HCT116 (cell line): Measurements from ENCODE around the gene WEE1. TPM values are rescaled to one million over a fixed set of nuclear protein-coding genes. Genes with fewer than 3 reads are reported as not detected.

ENCODE experiments used
- ATAC-seq: fragments of 200-7000 bp; cut with Tn5 transposase; 2 replicates; pipeline ENCODE4 v1.9.1; 2020; ENCODE audit warnings: mild to moderate bottlenecking, moderate library complexity
- BruUV-seq: library from RNA; stranded (reverse); fragments of 400-500 nt; replicated peaks from 2 replicates; lab custom pipeline; 2021; lab: Mats Ljungman, UMichigan
- CTCF ChIA-PET: fragments of 300-600 bp; sonication (Branson Sonifier 250); formaldehyde crosslinking; loops from one replicate; lab custom pipeline; 2021; ENCODE audit warnings: antibody characterized with exemption; lab: Charles Lee
- POLR2A ChIA-PET: fragments of 300-600, 350-600 bp; sonication (Branson Sonifier 250); formaldehyde crosslinking; loops from one replicate; lab custom pipeline; 2021; ENCODE audit warnings: antibody characterized with exemption; lab: Charles Lee
- RAD21 ChIA-PET, 2 experiments: fragments of 300-600 bp; sonication (Branson Sonifier 250); formaldehyde crosslinking; loops; one replicate each; lab custom pipeline; 2023; ENCODE audit warnings: low total read pairs in 2 of 2; ENCODE audit not compliant: uncharacterized antibody in 2 of 2, unreplicated experiment in 2 of 2, low non-redundant PET in 1 of 2; lab: Charles Lee
- DNase-seq: peaks from one replicate; pipeline ENCODE4 v3.0.0-alpha.2; 2010; ENCODE audit warnings: low read depth, low spot score
- H2AFZ ChIP-seq: fragments of 200-600 bp; shearing (Covaris generic), sonication (generic); 2 replicates; pipeline ENCODE4 v1.6.1; 2017; ENCODE audit warnings: low read depth, mixed run types, mixed read lengths, antibody characterized with exemption, low read length; ENCODE audit not compliant: poor library complexity, severe bottlenecking
- H3K27ac ChIP-seq: 2 replicates; pipeline ENCODE4 v1.5.1; 2012; ENCODE audit warnings: low read depth, low read length
- H3K27me3 ChIP-seq: fragments of 200-600 bp; sonication (generic); 2 replicates; pipeline ENCODE4 v1.6.1; 2016; ENCODE audit warnings: mixed run types, low read length, mixed read lengths; ENCODE audit not compliant: insufficient read depth
- H3K36me3 ChIP-seq, 2 experiments: fragments of 200-500 bp in 1 of 2; fragments of 200-600 bp in 1 of 2; sonication (Bioruptor generic) in 1 of 2; sonication (generic) in 1 of 2; 2 replicates each; pipeline versions ENCODE4 v1.5.1 to v1.6.1; 2014 to 2016; ENCODE audit warnings: low read length in 2 of 2, inconsistent platforms in 1 of 2, mixed read lengths in 1 of 2, mixed run types in 1 of 2; ENCODE audit not compliant: insufficient read depth in 2 of 2, control insufficient read depth in 1 of 2
- H3K4me1 ChIP-seq, 2 experiments: fragments of 200-600 bp in 1 of 2; sonication (generic) in 1 of 2; 2 replicates each; pipeline versions ENCODE4 v1.5.1 to v1.6.1; 2012 to 2017; ENCODE audit warnings: low read length in 2 of 2, inconsistent platforms in 1 of 2, mild to moderate bottlenecking in 1 of 2, mixed read lengths in 1 of 2, mixed run types in 1 of 2, moderate library complexity in 1 of 2; ENCODE audit not compliant: insufficient read depth in 2 of 2, control insufficient read depth in 1 of 2
- H3K4me2 ChIP-seq: fragments of 200-600 bp; sonication (generic); 2 replicates; pipeline ENCODE4 v1.6.1; 2017; ENCODE audit warnings: mixed run types, low read length, mixed read lengths
- H3K4me3 ChIP-seq, 2 experiments: fragments of 200-600 bp in 1 of 2; sonication (generic) in 1 of 2; replicated peaks in 1 of 2; 2 replicates each; pipeline ENCODE4 v1.5.1; 2011 to 2016; ENCODE audit warnings: low read length in 2 of 2, control low read depth in 1 of 2, low read depth in 1 of 2, mild to moderate bottlenecking in 1 of 2, mixed read lengths in 1 of 2, mixed run types in 1 of 2
- H3K79me2 ChIP-seq: fragments of 200-600 bp; sonication (generic); 2 replicates; pipeline ENCODE4 v1.6.1; 2017; ENCODE audit warnings: mild to moderate bottlenecking, mixed run types, low read length, moderate library complexity, mixed read lengths; ENCODE audit not compliant: insufficient read depth
- H3K9ac ChIP-seq: fragments of 200-600 bp; sonication (generic); 2 replicates; pipeline ENCODE4 v1.6.1; 2016; ENCODE audit warnings: low read length, mixed read lengths
- H3K9me2 ChIP-seq: fragments of 200-600 bp; sonication (generic), shearing (Covaris generic); 2 replicates; pipeline ENCODE4 v1.6.1; 2017; ENCODE audit warnings: mixed run types, mild to moderate bottlenecking, moderate library complexity; ENCODE audit not compliant: insufficient read depth
- H3K9me3 ChIP-seq, 2 experiments: fragments of 200-500 bp in 1 of 2; fragments of 200-600 bp in 1 of 2; sonication (Bioruptor generic) in 1 of 2; sonication (generic) in 1 of 2; 2 replicates each; pipeline ENCODE4 v1.6.1; 2014 to 2017; ENCODE audit warnings: low read length in 2 of 2, mixed read lengths in 2 of 2, inconsistent platforms in 1 of 2, low read depth in 1 of 2, mild to moderate bottlenecking in 1 of 2, mixed run types in 1 of 2, moderate library complexity in 1 of 2; ENCODE audit not compliant: control insufficient read depth in 1 of 2, insufficient read depth in 1 of 2
- H4K20me1 ChIP-seq: fragments of 200-600 bp; sonication (generic), shearing (Covaris generic); 2 replicates; pipeline ENCODE4 v1.6.1; 2017; ENCODE audit warnings: mixed run types, mild to moderate bottlenecking, moderate library complexity; ENCODE audit not compliant: insufficient read depth
- CBX3 ChIP-seq: IDR thresholded peaks from 2 replicates; pipeline ENCODE4 v1.6.1; 2012; ENCODE audit warnings: low read depth
- CEBPB ChIP-seq: IDR thresholded peaks from 2 replicates; pipeline ENCODE4 v1.6.1; 2012; ENCODE audit warnings: low read depth
- EGR1 ChIP-seq: IDR thresholded peaks from 2 replicates; pipeline ENCODE4 v1.6.1; 2012; ENCODE audit warnings: low read depth
- ELF1 ChIP-seq: IDR thresholded peaks from 2 replicates; pipeline ENCODE4 v1.6.1; 2012; ENCODE audit warnings: low read depth, borderline replicate concordance
- EZH2 ChIP-seq: fragments of 200-600 bp; sonication (generic); IDR thresholded peaks from 2 replicates; pipeline ENCODE4 v1.6.1; 2017; ENCODE audit warnings: antibody characterized with exemption, mixed run types
- EZH2phosphoT487 ChIP-seq: fragments of 200-600 bp; IDR thresholded peaks from 2 replicates; pipeline ENCODE4 v1.6.1; 2018; ENCODE audit warnings: antibody characterized with exemption, borderline replicate concordance
- FOSL1 ChIP-seq: IDR thresholded peaks from 2 replicates; pipeline ENCODE4 v1.6.1; 2012; ENCODE audit warnings: low read depth
- JUND ChIP-seq: IDR thresholded peaks from 2 replicates; pipeline ENCODE4 v1.6.1; 2012
- POLR2A ChIP-seq: IDR thresholded peaks from 2 replicates; pipeline ENCODE4 v1.7.0; 2011; ENCODE audit warnings: borderline replicate concordance; ENCODE audit not compliant: insufficient read depth, insufficient read length; ENCODE audit errors: extremely low read depth
- POLR2AphosphoS5 ChIP-seq: IDR thresholded peaks from 2 replicates; pipeline ENCODE4 v1.6.1; 2011; ENCODE audit warnings: mild to moderate bottlenecking, low read depth, low read length, moderate library complexity
- RAD21 ChIP-seq: IDR thresholded peaks from 2 replicates; pipeline ENCODE4 v1.6.1; 2012; ENCODE audit warnings: low read depth, mild to moderate bottlenecking
- SP1 ChIP-seq: IDR thresholded peaks from 2 replicates; pipeline ENCODE4 v1.6.1; 2012; ENCODE audit warnings: low read depth
- SRF ChIP-seq: IDR thresholded peaks from 2 replicates; pipeline ENCODE4 v1.6.1; 2012; ENCODE audit warnings: low read depth
- TCF7L2 ChIP-seq: IDR thresholded peaks from 2 replicates; pipeline ENCODE4 v1.7.0; 2011; ENCODE audit warnings: borderline replicate concordance, inconsistent platforms; ENCODE audit not compliant: insufficient read depth, insufficient read length; ENCODE audit errors: extremely low read depth
- ZFX ChIP-seq: fragments of 450-650 bp; IDR thresholded peaks from 2 replicates; pipeline ENCODE4 v1.6.1; 2017
- intact Hi-C: fragments of 100-400 bp; cut with micrococcal nuclease; formaldehyde crosslinking; loops from 2 replicates; pipeline ENCODE4 v1.10.0; 2022
- total RNA-seq: library from RNA; stranded (reverse); gene quantifications from one replicate; pipeline ENCODE4 v1.2.1, GENCODE V29; 2021; ENCODE audit not compliant: unreplicated experiment
- TF ChIP-seq, protein P1 (sequence below): IDR thresholded peaks from 2 replicates; pipeline ENCODE4 v1.6.1; 2011; ENCODE audit warnings: mild to moderate bottlenecking, low read length, moderate library complexity; ENCODE audit not compliant: insufficient replicate concordance; ENCODE audit errors: extremely low read depth
- TF ChIP-seq, protein P2 (sequence below), 3 experiments: fragments of 200-600 bp in 1 of 3; sonication (generic) in 1 of 3; IDR thresholded peaks in 2 of 3; conservative IDR thresholded peaks in 1 of 3; 2 replicates each; pipeline ENCODE4 v1.5.1; 2012 to 2017; ENCODE audit warnings: low read depth in 2 of 3, low read length in 2 of 3, antibody characterized with exemption in 1 of 3, borderline replicate concordance in 1 of 3, control low read depth in 1 of 3, mild to moderate bottlenecking in 1 of 3, mixed read lengths in 1 of 3, mixed run types in 1 of 3, moderate library complexity in 1 of 3; ENCODE audit not compliant: insufficient read depth in 1 of 3

The WEE1 gene
- total RNA-seq, 1 experiment from 2014 or later, result 50.8 TPM

DNA sequence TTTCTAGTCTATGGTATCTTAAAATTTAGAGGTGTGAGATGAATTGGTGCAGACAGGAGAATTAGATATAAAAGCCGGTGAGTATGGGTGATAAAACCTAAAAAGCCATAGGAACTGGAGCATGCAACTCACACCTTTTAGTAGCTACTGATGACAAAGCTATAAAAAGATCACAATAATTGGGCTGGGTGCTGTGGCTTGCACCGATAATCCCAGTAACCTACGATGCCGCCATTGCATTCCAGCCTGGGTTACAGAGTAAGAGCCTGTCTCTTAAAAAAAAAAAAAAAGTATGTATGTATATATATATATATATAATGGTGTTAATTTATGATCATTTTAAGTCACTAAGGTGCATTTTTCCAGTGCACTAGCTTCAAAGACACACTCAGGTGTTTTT, 17.2 kb downstream of the WEE1 start:
- Histone ChIP-seq H3K79me2 (peaks cover 16% of the 10 kb centered on the region), H3K27me3 (no peaks in the 10 kb centered on the region), H4K20me1 (peaks cover 5% of the 10 kb centered on the region; the same call in 1 of the 2 replicates), H3K27ac (no peak overlapping the region), H3K9ac (no peak overlapping the region), H3K4me1 (peaks cover 0 to 14% of the 10 kb centered on the region in 2 experiments; a peak in 2 of 4 replicates), H3K9me2 (no peaks in the 10 kb centered on the region), H3K36me3 (peaks cover 34% of the 10 kb centered on the region in 2 experiments), H3K9me3 (no peaks in the 10 kb centered on the region), H3K4me3 (no peak overlapping the region), H2AFZ (no peak overlapping the region), H3K4me2 (no peak overlapping the region)
- DNase-seq (no peak), ATAC-seq (no peak)
- no peak for TF ChIP-seq ELF1
- TF ChIP-seq CBX3, result no peak
- TF ChIP-seq FOSL1, result no peak
- TF ChIP-seq EZH2phosphoT487, result no peak
- no peak for TF ChIP-seq POLR2A
- no peak for TF ChIP-seq SP1
- no peak for TF ChIP-seq TCF7L2
- no peak for TF ChIP-seq EZH2
- TF ChIP-seq, protein P1, sequence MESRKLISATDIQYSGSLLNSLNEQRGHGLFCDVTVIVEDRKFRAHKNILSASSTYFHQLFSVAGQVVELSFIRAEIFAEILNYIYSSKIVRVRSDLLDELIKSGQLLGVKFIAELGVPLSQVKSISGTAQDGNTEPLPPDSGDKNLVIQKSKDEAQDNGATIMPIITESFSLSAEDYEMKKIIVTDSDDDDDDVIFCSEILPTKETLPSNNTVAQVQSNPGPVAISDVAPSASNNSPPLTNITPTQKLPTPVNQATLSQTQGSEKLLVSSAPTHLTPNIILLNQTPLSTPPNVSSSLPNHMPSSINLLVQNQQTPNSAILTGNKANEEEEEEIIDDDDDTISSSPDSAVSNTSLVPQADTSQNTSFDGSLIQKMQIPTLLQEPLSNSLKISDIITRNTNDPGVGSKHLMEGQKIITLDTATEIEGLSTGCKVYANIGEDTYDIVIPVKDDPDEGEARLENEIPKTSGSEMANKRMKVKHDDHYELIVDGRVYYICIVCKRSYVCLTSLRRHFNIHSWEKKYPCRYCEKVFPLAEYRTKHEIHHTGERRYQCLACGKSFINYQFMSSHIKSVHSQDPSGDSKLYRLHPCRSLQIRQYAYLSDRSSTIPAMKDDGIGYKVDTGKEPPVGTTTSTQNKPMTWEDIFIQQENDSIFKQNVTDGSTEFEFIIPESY, result no peak
- TF ChIP-seq ZFX, result no peak
- no peak for TF ChIP-seq JUND
- TF ChIP-seq, protein P2, sequence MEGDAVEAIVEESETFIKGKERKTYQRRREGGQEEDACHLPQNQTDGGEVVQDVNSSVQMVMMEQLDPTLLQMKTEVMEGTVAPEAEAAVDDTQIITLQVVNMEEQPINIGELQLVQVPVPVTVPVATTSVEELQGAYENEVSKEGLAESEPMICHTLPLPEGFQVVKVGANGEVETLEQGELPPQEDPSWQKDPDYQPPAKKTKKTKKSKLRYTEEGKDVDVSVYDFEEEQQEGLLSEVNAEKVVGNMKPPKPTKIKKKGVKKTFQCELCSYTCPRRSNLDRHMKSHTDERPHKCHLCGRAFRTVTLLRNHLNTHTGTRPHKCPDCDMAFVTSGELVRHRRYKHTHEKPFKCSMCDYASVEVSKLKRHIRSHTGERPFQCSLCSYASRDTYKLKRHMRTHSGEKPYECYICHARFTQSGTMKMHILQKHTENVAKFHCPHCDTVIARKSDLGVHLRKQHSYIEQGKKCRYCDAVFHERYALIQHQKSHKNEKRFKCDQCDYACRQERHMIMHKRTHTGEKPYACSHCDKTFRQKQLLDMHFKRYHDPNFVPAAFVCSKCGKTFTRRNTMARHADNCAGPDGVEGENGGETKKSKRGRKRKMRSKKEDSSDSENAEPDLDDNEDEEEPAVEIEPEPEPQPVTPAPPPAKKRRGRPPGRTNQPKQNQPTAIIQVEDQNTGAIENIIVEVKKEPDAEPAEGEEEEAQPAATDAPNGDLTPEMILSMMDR (IDR thresholded peaks at IDR 0.05 in 2 of 3, conservative IDR thresholded peaks at IDR 0.05 in 1 of 3; ENCODE audit: borderline replicate concordance in 1 of 3, insufficient read depth in 1 of 3, low read depth in 2 of 3, low read length in 2 of 3), result no peak
- no peak for TF ChIP-seq SRF
- TF ChIP-seq POLR2AphosphoS5, result no peak
- TF ChIP-seq CEBPB, result no peak
- TF ChIP-seq EGR1, result no peak
- TF ChIP-seq RAD21, result no peak
- POLR2A ChIA-PET, result no interaction called here
- RAD21 ChIA-PET, result no interaction called here
- CTCF ChIA-PET, result interaction anchor here (0.5 kb wide), 1 partner anchor 714 kb away, joined by 3 read pairs; the partner anchor contains the start of gene ADM
- no TSS peak for BruUV-seq
- intact Hi-C loops, result no loop called here
